Measurements from ENCODE around the gene ZNF408.
"Not testable (repeated sequence)": the region's sequence is repeated elsewhere in the genome, so short reads cannot be mapped to it uniquely, and the experiment has no call there.

The ZNF408 gene

DNA sequence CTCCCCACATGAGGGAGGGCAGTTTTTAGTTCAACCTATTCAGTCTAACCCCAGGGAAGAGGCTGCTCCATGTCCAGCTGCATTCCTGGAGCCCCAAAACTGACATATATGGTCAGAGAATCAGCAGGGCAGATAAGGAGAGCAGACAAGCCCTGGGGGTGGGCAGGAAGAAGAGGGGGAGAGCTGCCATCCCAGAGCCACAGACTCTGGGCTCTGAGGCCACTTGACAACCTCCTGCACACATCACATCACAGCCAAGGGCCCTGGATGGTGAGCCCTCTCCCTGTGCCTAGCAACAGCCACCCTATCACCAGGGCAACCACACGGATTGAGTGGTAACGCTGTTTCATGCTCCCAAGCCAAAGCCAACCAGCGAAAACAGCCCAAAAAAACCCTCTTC, 3.5 kb upstream of the ZNF408 start:
- DNase-seq (ENCODE audit: low read depth in 3 of 3): no peak

DNA sequence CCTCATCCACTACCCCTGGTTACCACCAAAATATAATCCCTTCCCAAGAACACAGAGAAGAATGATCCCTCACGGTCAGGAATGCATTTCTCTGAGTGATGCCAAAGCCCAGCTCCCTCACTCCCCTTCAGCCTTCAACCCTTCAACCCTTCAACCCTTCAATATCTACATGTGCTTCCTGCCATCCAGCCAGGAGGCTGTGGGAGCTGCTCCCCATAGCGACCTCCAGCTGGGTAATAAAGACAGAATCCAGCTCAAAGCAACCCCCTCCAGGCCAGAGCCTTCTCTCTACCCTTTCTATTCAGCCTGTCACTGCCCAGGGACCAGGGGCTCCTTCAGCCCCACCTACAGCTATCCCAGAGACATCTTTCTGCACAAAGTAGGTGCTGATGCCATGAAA, 3.1 kb upstream of the ZNF408 start:
- DNase-seq (ENCODE audit: low read depth in 3 of 3): no peak

DNA sequence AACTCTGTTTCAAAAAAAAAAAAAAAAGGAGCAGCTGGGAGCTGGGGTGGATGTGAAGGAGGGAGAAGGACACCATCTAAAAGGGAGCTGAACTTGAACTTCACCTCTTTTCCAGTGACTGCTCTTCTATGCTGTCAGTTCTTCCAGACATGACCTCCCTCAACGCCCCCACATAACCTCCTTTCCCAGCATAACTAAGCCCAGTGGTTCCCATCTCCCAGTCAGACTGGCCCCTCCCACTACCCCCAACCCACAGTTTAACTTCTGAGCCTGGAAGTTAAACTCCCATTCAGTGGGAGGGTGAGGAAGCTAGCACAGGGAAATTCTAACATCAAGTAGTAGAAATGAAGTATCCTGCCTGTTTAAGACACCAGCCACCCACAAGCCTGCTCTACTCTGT, 2.2 kb upstream of the ZNF408 start:
- no peak for DNase-seq (ENCODE audit: low read depth in 3 of 3)

DNA sequence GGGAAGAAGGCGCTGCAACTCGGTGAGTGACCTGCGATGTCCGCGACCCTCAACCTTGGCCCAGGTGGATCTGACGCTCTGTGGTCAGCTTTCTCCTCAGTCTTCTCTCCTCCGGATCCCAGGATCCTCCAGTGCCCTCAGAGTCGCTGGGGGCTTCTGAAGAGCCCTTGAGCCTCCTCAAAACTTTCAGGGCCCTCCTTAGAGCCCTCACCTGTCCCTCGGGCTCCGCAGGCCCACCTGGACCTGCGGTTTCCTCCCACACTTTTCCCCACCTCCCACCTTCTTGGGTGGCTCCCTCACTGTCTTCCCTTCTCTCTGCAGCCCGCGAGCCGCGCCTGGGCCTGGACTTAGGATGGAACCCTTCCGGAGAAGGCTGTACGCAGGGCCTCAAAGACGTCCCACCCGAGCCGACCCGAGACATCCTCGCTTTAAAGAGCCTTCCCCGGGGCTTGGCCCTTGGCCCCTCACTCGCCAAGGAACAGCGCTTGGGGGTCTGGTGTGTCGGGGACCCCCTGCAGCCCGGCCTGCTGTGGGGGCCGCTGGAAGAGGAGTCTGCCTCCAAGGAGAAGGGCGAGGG, 335 bp downstream of the ZNF408 start:
- no peak for DNase-seq (ENCODE audit: low read depth in 3 of 3)

DNA sequence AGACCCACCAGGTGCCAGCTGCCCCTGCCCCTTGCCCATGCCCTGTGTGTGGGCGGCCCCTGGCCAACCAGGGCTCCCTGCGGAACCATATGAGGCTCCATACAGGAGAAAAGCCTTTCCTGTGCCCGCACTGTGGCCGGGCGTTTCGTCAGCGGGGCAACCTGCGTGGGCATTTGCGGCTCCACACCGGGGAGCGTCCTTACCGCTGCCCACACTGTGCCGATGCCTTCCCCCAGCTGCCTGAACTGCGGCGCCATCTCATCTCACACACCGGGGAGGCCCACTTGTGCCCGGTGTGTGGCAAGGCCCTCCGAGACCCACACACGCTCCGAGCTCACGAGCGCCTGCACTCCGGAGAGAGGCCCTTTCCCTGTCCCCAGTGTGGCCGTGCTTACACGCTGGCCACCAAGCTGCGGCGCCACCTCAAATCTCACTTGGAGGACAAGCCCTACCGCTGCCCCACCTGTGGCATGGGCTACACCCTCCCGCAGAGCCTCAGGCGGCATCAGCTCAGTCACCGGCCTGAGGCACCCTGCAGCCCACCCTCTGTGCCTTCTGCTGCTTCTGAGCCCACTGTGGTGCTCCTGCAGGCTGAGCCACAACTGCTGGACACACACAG, 4.3 kb downstream of the ZNF408 start:
- DNase-seq (ENCODE audit: low read depth in 3 of 3): no peak

DNA sequence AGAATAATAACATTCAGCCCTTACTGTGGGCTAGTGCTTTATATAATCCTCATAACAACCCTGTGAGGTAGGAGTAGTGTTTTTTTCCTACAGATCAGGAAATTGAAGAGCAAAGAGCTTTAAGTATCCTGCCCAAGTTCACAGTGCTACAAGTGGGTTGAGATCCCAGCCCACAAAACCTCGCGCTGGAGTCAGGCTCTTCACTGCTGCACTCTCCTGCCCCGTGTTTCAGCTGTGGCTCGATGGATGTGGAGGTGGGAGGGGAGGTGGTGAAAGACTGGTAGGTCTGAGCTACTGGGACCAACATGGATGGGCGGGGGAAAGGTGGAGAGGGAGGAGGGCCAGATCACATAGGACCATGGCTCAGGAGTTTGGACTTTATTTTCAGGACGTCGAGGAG, 6.1 kb downstream of the ZNF408 start:
- DNase-seq (ENCODE audit: low read depth in 3 of 3): no peak

DNA sequence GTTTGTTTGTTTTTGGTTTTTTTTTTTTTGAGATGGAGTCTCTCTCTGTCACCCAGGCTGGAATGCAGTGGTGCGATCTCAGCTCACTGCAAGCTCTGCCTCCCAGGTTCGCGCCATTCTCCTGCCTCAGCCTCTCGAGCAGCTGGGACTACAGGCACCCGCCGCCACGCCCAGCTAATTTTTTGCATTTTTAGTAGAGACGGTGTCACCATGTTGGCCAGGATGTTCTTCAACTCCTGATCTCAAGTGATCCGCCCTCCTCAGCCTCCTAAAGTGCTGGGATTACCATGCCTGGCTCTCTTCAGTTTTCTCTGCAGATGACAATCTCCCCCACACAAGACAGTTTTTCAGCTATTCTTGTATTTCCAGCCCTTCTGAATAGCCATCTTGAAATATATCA, 8.5 kb downstream of the ZNF408 start:
- not testable (repeated sequence) for DNase-seq (ENCODE audit: low read depth in 3 of 3)

DNA sequence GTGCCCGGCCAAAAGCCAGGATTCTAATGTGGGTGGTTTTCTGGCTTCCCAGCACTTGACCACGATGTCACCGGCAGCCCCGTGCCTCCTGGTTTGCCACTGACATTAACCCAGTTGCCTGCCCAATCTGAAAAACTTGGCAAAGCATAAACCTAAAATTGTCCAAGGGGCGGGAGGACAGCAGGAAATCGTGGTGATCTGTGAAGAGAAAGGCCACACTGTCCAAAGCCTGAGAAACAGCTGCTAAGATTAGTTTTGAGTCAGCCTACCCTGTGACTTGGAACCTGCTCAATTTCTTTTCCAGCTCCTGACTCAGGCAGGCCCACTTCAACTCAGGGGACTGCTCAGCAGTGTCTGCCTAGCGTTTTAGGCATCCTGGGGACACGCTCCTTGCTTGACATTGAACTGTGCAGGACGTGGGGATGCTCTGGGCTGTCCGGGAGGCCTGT, 10.0 kb downstream of the ZNF408 start:
- no peak for DNase-seq (ENCODE audit: low read depth in 3 of 3)

DNA sequence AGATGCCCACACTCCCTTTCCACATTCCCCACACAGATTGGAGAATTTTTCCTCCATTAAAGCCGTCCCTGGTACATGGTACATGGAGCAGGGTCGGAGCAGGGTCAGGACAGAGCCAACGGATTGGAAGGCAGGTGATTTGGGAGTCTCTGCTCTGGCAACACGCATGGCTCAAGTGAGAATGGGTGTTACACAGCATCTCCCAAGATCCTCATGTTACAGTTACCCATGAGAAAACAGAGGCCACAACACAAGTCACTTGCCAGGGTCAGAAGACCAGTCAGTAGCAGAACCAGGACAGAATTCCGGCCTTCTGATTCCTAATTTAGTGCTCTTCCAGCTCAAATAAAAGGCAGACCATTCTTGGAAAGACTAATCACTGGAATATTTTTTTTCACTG, 10.5 kb downstream of the ZNF408 start:
- DNase-seq (ENCODE audit: low read depth in 3 of 3): no peak

DNA sequence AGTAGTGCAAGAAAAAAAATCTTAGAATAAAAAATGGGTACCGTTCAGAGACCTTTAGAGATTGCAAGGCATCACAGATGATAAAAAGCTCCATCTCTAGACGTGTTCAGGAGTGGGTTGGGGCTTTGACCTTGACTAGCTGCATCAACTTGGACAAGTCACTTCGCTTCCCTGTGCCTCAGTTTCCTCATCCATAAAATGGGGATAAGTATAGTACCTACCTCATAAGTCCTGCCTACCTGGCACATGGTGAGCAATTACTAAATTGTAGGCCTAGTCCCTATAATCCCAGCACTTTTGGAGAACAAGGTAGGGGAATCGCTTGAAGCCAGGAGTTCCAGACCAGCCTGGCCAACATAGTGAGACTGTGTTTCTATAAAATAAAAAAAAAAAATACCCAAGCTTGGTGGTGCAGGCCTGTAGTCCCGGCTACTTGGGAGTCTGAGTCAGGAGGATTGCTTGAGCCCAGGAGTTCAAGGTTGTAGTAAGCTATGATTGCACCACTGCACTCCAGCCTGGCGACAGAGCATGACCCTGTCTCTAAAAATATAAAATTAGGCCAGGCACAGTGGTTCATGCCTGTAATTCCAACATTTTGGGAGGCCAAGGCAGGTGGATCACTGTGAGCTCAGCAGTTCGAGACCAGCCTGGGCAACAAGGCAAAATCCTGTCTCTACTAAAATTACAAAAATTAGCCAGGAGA, 12.2 kb downstream of the ZNF408 start:
- DNase-seq (ENCODE audit: low read depth in 3 of 3): no peak

DNA sequence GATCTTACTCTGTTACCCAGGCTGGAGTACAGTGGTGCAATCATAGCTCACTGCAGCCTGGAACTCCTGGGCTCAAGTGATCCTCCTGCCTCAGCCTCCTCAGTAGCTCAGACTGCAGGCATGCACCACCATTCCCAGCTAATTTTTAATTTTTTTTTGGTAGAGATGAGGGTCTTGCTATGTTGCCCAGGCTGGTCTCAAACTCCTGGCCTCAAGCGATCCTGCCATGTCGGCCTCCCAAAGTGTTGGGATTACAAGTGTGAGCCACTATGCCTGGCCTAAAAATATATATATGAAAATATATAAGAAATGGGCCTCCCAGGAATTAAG, 17.0 kb downstream of the ZNF408 start:
- not testable (repeated sequence) for DNase-seq (ENCODE audit: low read depth in 3 of 3)

DNA sequence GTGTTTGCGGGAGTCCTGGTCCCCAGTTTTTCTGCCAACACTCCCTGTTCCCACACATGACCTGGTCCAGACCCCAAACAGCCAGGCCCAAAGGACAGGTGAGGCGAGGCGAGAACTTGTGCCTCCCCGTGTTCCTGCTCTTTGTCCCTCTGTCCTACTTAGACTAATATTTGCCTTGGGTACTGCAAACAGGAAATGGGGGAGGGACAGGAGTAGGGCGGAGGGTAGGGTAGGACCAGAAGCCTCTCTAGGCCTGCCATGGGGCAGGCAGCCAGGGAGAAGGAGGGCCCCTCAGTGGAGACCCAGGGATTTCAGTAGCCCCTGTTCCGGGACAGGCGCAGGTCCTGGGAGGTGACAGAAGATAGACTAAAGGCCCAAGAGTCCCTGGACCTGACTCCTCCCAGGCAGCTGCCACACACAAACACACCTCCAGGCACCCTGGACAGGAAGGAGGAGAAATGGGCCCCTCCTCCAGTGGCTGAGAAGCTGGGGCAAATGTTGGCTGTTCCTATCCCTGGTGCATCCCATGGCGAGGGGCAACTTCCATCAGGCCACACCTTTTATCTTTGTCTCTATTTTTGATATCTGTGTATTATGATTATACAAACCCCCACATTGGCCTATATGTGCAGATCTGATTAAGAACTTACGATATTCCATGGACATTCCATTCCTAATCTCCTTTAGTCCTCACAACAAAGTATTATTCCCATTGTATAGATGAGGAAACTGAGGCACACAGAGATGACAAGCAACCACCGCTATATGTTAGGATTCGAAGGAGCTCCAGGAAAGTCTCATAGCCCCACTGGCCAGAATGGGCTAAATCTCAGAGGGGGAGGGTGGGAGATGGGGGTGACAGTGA, 17.6 kb downstream of the ZNF408 start:
- no peak for DNase-seq (ENCODE audit: low read depth in 3 of 3)

DNA sequence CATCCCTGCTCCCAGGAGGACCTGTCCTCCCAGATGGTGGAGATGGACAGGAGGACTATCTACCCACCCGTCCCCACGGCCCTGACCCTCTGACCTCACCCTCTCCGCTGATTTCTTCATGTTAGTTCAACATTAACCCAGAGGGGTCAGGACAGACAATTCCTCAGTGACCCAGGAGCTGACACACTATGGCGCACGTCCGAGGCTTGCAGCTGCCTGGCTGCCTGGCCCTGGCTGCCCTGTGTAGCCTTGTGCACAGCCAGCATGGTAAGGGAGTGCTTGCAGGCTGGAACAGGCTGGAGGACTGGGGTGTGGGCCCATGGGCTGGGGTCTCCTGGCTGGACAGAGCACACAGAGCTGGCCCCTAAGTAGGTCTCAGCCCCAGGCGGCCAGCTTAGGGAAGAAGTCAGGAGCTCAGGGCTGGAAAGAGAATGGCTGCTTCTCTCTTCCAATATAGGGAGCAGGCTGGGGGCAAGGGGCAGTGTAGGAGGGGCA, 18.3 kb downstream of the ZNF408 start, which contains the start of gene F2:
Gene F2, plus strand, starts transcription at position 166 of the 495 bp plus-strand sequence. Its CDS starts 23 bp downstream, at position 189.
- no peak for DNase-seq (ENCODE audit: low read depth in 3 of 3)

DNA sequence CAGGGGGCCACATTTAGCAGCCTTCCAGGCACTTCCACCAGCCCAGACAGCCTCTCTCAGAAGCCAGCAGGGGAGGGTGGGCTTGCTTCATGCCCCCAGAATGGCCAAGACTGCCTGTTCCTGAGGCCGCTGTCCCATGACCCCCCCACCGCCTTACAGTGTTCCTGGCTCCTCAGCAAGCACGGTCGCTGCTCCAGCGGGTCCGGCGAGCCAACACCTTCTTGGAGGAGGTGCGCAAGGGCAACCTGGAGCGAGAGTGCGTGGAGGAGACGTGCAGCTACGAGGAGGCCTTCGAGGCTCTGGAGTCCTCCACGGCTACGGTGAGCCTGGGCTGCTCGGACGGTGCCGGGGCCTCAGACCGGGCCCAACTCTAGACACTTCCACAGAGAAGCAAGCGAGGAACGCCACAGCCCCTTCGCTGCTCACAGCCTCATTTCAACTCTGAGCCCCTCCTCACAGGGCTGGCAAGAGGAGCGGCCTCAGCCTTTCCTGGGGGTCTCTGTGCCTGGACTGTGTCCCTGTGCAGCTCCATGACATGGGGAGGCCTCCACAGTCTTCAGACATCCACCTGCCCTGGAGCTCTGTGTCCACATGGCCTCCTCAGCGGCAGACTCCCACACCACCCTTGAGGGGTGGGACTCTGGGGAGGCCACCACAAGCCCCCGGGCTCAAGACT, 18.9 kb downstream of the ZNF408 start:
- no peak for DNase-seq (ENCODE audit: low read depth in 3 of 3)

DNA sequence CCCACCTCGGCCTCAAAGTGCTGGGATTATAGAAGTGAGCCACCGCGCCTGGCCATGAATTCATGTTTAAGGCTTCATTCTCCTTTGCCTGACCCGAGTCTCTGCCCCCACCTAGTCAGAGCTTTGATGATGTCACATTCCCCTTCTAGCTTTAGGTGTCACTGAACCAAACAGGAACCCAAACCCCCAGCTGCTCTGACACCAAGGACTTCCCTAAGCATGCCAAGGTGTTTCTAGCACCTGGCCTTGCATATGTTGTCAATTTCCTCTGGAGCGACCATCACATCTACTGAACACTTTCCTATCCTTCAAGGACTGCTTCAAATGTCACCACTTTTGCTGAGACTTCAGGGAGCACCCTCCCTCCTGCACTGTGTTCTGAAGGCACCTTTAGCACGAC, 20.5 kb downstream of the ZNF408 start:
- no peak for DNase-seq (ENCODE audit: low read depth in 3 of 3)

DNA sequence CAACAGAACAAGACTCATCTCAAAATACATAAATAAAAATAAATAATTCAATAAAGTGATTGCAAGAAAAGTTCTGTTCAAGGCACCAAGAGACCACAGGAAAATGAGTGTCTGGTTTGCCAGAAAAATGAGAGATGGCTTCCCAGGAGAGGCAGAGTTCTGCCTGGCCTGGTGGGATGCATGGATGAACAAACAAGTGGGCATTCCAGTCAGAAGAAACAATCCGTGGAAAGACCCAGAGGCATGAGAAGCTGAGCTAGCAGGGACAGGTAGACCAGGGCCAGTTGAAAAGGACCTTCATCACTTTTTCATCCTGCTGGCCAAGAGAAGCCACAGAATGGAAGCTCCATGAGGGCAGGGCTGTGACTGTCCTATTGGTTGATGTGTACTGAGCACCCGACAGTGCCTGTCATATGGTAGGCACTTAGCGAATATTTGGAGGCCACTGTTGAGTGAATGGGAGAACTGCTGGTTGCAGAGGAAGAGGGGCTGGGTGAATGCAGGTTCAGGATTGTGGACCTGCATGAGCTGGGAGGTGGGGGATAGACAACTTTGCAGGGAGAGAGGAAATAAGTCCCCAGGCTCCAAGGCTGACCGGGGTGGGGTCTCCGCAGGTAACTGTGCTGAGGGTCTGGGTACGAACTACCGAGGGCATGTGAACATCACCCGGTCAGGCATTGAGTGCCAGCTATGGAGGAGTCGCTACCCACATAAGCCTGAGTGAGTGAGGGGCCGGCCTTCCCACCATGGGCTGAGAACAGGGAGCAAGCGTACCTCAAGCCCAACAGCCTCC, 21.9 kb downstream of the ZNF408 start:
- DNase-seq (ENCODE audit: low read depth in 3 of 3): no peak

DNA sequence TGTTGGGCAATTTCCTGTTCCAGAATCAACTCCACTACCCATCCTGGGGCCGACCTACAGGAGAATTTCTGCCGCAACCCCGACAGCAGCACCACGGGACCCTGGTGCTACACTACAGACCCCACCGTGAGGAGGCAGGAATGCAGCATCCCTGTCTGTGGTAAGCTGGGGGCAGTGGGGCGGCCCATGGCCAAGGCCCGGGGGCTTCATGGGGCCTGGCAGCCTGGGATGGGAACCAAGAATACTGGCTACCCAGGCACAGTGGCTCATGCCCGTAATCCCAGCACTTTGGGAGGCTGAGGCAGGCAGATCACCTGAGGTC, 22.5 kb downstream of the ZNF408 start:
- no peak for DNase-seq (ENCODE audit: low read depth in 3 of 3)

DNA sequence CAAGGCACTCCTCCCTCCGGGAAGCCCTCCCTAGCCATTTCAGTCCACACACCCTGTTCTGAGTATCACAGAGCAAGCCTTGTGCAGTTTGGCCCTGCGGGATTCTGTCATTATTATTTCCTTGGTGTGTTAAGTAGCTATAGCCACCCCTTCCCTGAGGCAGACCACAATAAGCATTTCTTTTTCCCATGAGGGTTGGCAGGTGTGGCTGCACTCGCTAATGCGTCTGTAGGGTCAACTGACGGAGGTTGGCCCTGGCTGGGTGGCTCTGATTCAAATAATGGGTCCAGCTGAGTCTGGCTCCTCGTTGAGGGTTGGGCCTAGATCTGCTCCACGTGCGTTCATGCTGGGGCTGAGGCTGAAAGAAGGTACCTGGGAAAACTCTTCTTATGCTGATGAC, 23.3 kb downstream of the ZNF408 start:
- DNase-seq (ENCODE audit: low read depth in 3 of 3): no peak

DNA sequence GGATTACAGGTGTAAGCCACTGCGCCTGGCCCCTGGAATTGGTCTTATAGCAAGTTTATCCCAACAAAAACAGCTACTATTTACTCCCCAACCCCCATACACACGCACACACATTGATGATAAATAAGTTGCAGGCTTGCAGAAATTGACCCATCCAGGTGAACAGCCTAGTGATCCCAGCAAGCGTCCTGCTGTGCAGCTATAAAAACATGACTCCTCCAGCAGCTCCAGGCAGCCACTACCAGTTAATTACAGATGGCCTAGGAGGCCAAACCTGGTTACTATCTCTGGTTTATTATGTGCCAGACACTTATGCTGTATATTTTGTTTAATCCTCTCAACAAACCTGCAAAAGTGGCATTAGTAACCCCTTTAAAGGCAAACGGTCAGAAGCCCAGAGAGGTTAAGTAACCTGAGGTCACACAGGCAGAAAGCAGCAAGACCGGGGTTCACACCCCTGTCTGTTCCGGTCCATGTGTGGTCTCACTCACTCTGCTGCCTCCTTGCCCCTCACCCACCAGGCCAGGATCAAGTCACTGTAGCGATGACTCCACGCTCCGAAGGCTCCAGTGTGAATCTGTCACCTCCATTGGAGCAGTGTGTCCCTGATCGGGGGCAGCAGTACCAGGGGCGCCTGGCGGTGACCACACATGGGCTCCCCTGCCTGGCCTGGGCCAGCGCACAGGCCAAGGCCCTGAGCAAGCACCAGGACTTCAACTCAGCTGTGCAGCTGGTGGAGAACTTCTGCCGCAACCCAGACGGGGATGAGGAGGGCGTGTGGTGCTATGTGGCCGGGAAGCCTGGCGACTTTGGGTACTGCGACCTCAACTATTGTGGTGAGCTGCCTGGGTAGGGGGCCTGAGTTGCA, 24.7 kb downstream of the ZNF408 start:
- DNase-seq (ENCODE audit: low read depth in 3 of 3): no peak

All from stimulated activated CD4-positive, alpha-beta T cell treated with anti-CD3 and anti-CD28 coated beads, TNF-alpha, amount 100 ng/mL, for 24 hours (primary cell).